OCI-LY1 (cell line): ENCODE data around the gene CA9.

Experiments used
- CTCF ChIP-seq: fragments of 200-600 bp; sonication (generic), shearing (Covaris generic); IDR thresholded peaks from 2 replicates; pipeline ENCODE4 v1.5.1; 2017; ENCODE audit warnings: mild to moderate bottlenecking, antibody characterized with exemption, low read length, moderate library complexity, mixed read lengths
- EZH2 ChIP-seq: fragments of 200-600 bp; sonication (generic), shearing (Covaris generic); IDR thresholded peaks from 2 replicates; pipeline ENCODE4 v1.8.0; 2017; ENCODE audit warnings: borderline replicate concordance, mixed run types, mild to moderate bottlenecking, antibody characterized with exemption, low read length, moderate library complexity, mixed read lengths

GRCh38 chr9:35680331-35681105, 6.8 kb downstream of the CA9 start:
- TF ChIP-seq CTCF (no peak), EZH2 (no peak)
